Dedifferentiated amniotic fluid mesenchymal stem cell (primary cell): ENCODE measurements around the gene SELENOS.
A peak's percentile ranks its signal among the peaks of the same experiment; 100 is the strongest.

Source experiments
- DNase-seq: peaks from one replicate; pipeline ENCODE4 v3.0.0-alpha.2; 2016; ENCODE audit errors: extremely low spot score

Gene SELENOS, protein sequence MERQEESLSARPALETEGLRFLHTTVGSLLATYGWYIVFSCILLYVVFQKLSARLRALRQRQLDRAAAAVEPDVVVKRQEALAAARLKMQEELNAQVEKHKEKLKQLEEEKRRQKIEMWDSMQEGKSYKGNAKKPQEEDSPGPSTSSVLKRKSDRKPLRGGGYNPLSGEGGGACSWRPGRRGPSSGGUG

DNA sequence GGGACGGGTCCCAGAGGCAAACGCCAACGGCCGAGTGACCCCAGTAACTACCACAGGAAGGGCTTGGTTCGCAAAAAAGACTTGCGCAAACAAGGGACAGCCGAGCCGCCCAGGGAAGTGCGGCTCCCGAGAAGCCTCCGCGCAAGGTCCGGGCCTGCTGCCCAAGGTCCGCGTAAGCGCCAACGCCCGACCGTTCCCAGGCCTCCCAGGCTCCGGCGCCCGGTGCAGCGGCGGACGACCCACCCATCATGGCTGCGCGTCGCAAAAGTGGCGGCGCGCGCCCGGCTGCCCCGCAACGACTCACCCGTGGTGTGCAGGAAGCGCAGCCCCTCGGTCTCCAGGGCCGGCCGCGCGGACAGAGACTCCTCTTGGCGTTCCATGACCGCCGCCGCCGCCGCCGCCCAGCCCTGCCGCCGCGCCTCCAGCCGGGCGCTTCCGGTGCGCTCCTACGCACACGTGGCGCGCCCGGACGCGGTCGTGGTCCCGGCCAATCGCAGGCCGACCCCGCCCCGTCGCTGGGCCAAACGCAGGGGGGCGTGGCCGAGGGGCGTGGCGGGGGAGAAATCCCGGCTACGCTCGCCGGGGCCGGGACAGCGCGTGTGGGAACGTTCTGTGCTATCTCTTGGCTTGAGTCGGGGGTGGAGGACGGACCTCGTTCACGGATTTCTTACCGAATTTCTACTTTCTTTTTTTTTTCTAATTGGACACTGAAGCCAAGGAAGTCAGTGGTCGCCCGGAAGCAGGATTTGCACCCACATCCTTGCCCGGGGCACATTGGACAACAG lies at the start of gene SELENOS:
Gene SELENOS (minus strand): TSS at position 448 of the 785 bp plus-strand sequence. CDS start 68 bp downstream, at position 380.
- peak; percentile 77 for DNase-seq

DNA sequence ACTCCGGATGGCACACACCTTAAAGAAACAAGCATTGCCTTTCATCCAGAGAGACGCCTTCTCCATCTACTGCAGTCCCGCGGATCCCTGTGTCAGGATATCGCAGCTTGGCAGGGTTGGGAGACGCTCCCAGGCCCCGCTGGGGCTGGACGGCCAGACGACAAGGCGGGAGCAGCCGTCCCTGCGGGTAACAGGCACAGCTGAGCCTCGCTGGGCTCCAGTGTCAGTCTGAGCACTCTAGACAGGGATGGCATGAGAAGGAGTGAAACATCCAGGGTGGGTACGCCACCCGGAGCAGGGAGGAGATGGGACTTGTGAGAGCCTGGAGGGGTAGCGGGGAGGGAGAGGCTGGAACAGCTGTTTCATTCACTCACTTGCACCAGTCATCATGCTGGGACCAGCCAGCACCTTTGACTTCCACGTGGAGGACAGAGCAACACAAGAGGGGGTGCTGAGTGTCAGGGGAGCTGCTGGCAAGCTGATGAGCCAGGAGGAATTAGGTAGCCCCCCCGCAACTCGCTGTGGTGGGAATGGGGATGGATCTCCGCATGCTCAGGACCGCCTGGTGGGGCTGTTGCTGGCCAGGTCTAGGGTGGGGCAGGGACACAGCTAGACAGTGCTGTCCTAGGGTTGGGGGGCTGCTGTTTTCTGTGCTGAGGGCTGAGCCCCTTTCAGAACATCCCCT lies 49.3 kb upstream of the SELENOS start:
- no peak for DNase-seq

DNA sequence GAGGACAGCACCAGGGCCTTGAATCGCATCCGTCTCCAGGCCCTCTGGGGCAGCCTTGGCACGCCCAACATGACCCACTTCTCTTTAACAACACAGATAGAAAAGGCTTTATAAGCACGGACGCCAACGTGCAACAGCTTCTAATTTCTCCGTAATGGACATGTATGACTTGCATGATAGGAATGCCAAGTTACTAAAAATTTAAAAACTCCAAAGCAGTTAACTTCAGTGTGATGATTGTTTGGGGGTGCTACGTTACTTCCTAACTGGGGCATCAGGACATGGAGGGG lies 48.7 kb upstream of the SELENOS start:
- no peak for DNase-seq

DNA sequence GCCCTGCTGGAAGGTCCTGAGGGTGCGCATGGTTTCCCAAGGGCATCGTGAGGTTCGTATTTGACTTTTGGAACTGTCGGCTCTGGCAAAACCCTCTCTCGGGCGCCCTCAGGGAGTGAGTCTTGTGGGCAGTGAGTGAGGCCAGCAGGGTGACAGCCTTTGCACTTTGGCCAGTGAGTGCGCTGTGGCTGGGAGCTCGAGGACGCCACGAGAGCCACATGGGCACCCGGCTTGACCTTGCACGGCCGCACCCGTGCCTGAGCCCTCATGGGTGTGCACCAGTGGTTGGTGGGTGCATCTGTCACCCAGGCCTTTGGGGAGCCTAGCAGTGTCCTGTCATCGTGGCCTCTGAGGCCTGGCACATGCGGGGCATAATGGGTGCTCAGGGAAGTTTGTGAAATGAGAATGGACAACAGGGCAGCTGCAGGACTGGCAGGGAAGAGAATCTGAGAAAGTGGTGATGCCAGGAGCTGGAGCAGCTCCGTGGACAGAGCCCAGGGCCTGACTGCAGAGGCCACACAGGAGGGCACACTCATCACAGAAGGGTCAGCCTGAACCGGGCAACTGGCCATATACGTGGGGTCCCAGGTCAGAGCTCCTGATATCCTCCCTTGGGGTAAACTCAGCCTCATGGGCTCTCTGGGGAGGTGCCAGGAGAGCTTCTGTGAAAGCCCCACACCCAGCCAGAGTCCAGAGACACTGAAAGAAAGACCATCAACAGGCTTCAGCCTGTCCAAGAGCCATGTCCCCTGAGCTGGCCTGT lies 48.2 kb upstream of the SELENOS start:
- no peak for DNase-seq

DNA sequence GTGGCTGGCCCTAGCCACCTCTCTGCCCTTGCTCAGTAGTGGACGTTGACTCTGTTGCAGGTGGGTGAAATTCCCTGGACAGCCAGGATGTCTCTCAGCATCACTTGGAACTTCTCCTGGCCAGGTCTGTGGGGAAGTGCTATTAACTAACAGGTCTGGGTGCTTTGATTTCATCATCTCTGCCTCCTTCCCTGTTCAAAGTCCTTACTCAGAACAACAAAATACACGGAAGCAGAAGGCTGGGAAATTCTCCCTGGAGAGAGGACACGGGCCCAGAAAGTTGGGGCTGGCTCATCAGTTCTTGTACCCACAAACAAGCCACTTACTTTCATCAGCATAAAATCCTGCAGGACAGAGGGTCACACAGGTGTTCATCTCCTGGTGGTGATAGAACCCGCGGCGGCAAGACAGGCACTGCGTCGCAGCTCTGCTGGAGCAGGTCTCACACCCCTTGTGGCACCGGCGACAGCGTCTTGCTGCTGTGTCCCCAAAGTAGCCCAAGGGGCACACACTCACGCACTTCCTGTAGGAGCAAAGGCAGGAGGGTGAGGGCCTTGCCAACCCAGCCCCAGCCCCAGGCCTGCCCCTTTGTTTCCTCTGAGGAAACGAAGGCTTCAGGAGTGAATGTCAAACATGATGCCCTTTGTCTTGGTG lies 47.4 kb upstream of the SELENOS start:
- no peak for DNase-seq

DNA sequence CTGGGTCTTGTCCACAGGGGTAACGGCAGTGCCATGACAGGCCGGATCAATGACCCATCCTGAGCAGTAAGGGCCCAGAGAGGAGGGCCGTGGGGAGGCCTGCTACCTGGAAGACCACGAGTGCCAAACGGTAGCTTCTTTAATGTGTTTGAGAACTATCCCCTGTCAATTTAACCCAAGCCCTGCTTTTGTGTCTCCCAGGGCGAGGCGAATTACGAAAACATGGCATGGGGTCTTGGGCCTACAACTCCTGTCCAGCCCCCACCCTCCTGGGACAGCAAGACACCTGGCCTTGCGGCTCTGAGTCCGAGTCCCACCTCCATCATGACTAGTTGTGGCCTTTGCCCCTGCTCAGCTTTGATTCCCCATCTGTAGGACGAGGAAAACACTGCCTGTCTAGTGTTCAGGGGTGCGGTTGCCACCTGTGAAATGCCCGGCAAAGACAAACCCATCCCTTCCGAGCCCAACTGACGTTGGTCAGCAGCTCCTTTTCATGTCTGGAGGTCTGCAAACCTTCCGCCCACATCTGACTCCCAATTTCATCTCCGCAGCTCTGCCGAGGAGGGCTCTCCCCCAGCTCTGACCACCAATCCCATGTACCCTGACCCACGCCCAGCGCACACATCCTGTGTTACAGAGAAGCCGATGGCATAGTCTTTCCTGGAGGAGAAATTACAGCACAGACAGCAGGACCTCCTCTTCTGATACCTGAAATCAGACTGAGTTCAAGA lies 46.7 kb upstream of the SELENOS start:
- no peak for DNase-seq

DNA sequence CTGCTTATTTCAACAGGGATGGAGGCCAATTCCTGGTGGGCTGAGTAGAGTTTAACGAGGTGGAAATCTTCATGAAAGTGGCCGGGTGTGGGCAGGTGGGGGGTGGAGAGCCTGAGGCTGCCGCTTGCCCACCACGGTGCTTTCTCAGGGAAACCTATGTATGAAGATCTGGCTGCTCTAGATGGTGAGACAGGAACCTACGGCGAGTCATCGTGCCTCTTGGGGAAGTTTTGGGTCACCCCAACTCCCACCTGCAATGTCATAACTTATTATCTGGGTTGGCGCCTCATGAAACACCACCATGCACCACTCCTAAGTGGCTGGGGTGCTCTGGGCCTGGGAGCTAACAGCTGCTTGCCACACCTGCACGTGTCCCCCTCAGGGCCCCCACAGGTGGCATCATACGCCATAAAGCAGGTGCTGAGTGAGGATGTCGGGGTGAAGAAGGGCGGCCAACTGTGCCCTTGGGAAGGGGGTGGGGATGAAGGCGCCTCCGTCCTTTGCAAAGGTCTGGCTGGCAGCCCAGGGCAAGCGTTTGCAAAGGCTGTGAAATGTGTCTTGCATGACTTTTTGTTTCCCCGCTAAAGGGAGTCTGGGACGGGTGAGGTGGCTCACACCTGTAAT lies 45.7 kb upstream of the SELENOS start:
- no peak for DNase-seq

DNA sequence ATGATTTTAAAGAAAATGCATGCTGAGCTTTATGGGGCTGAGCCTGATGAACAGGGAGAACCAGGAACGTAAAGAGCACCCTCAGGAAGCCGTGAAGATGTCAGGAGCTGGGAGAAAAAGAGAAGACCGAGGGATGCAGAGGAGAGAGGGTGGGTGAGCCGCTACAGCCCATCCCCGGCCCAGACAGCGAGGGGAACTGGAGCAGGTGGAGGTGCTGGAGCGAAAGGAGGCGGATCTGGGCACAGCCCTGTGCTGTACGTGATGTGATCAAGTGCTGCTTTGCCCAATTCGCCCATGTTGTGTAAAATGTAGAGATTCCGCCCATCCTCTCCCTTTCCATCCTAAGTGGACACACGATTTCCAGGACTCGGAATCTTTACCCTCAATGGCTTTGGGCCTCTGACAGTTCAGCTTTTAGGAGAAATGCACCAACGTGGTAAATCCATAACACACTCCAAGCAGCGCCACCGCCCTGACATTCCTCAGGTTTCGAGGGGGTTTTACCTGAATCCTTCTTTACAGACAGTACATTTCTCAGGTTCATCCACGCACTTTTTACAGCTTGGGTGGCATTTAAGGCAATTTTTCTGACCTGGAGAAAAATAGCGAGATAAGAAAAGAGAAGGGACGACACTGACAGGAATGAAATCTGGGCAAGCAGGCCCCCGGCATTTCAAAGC lies 44.9 kb upstream of the SELENOS start:
- no peak for DNase-seq

DNA sequence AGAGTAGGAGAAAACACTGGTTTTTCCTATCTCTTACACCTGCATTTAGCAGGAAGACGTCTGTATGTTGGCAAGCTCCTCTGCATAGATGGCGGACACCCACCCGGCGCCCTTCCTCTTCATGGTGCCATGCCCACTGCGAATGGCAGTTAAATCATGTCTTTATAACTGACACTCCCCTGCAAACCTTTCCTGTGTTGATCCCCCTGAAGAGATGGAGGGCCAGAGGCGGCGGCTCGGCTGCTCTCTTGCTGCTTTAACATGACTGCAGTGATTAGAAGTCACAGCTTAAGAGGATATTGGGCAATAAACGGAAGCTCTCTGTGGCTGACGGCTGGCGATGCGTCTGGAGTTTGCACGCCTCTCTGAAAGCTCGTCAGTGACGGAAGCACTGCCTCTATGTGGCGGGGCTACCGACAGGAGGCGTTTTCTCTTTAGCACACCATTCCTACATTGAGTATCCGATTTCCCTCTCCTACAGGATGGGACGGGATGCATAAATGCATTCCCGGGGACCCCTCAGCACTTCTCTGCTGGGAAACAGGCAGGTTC lies 43.3 kb upstream of the SELENOS start:
- DNase-seq: no peak

DNA sequence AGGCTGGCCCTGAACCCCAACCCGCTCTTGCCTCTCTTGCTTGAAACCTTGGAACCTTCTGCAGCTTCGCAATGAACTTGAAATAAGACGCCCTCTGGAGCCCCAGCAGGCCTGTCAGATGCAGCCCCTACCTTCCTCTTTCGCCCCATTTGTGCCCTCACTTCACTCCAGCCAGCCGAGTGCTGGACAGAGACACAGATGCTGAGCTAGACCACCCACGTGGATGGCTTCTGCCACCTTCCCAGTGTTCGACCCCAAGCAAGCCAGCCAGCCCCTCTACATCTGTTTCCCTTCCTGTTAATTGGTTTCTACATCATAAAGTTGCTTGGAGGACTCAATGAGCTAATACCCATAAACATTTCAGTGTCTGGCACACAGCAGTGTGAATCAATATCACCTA lies 41.6 kb upstream of the SELENOS start:
- no peak for DNase-seq

DNA sequence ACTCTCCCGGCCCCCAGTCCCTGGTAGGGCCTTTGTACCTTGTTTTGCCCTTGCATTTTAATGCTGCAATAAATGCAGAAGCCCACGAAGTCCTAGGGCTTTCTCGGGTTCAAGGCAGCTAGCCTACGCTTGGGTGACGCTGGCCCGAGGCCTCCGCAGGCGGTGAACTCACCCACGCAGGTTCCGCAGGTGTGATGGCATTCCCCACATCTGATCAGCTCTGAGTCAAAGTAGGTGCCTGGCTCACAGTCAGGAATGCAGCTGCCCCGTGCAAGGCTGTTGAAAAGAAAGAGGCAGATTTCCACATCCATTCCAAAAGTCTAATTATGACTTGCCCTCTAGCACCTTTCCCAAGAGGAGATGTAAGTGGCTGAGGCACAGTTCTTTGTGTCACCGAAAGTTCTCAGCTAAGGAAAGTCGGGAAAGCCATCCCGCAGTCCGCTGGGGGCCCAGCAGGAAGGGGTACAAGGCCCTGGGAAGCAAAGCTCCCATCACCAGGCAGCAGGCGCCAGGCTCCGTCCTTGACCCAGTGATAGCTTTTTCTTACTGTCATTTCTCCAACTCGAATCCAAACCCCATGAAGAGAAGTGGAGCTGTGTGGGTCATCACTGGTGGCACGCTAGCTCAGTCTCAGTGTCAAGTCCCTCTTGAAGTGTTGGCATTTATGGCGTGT lies 41.0 kb upstream of the SELENOS start:
- no peak for DNase-seq

DNA sequence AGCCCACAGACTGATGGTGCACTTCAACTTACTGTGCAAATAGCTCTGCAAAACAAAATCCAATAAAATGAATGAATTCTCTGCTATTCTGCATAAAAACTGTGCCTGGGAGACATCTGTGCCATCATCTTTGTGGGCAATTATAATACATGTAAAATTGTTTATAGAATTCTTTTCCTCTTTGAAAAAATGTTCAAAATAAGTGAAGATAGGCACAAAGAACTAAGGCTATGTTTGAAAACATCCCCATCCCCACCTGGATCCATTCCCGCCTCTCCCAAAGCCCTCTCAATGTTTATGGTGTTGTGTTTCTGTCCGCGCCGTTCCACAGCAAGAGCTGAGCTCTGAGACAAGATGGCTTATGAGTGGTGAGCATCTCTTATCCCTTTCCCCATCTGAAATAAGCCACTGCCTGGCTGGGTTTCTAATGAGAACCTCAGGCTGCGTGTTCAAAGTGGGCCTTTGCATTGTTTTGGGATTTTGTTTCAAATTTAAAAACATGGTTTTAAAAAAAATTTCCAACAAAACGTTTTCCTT lies 40.1 kb upstream of the SELENOS start:
- no peak for DNase-seq

DNA sequence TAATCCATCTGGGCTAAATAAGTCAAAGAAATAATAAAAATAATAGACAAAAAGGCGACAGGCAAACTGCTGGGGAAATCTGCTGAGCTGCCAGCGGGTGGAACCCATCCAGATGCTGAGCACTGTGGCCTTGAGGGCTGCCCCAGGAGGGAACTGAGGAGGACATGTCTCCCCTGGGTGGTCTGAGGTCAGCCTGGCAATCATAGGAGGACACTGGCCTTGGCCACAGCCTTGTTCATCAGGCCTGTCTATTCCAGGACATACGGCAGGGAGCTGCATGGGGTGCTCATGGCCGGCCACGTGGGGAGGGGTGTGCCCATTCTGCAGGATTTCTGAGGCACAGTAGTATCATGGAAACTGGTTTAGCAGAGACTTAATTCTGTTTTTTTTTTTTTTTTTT lies 39.2 kb upstream of the SELENOS start:
- DNase-seq: no peak

DNA sequence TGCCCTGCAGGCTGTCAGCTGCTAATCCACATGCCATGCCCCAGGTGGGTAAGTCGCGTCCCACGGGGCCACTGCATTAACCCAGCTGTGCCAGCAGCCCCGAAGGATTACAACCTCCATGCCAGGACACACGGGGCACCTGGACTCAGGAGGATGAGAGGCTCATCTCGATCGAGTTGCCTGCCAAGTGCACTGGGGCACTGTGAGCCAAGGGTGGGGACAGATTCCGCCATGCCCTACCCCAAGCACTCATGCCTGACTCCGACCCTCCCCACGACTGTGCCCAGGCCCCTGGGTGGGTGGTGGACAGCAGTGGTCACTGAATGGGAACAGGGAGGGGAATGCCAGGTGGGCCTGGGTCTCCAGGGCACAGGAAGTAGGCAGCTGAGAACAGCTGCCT lies 38.5 kb upstream of the SELENOS start:
- no peak for DNase-seq

DNA sequence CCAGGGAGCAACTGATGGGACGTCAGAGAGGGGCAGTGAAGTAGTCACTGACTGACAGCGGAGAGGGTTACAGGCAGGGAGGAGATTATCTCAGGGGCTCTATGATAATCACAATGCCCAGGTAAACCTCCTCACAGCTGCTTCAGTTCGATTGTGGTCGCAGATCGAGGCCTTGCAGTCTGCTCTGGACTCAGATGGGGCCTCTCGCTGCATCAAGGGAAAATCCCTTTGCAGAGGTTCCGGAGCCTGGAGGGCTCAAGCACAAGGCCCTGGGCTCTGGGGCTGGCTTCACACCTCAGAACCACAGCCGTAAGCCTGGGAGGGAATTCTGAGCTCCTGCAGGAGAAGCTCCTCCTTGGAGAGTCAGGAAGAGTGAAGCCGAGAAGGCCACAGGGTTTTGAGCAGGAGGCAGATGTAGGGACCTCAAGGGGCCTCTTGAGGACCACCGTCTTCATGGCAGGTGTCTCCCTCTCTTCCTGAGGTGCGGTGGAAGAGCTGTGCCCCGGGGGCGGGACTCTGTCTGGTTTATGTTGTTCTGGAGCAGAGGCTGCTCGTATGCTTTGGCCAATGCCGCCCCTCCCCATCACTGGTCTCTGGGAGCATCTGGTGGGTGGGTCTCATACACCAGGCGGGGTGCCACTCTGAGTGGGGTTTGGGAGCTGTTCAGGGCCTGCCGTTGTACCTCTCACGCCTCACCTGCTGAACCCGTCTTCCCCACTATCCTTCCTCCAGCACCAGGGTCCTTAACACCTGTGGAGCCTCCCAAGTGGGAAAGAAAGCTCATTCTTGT lies 37.2 kb upstream of the SELENOS start:
- no peak for DNase-seq

DNA sequence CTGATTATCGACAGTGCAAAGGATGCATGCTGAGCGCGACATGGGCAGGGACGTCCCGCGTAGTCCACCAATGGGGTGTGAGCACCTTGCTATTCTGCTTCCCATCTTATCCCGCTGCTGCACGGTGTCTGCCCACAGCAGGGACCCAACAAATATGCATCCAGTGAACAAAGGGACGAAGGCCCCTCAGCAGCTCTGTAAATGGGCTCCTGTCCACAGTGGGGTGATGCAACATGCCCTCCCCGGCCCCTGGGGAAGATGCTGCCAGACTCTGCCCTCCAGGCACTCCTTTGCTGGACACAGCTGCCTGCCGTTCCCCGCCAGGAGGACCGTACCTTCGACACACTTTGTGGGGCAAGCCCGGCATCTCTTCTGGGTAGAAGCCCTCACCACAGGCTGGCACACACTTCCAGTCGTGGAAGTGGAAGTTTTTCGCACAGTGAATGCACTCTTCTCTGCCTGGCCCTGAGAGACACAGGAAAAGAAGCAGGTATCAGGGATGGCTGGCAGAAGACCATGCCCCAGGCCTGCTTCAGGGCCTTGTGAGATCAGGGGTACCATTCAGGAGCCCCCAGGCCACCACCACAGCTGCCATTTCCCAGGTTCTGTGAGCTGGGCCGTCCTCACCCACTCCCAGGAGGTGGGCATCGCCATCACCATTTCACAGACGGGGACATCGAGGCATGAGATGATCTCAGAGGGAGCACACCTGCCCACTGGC lies 35.9 kb upstream of the SELENOS start:
- no peak for DNase-seq

DNA sequence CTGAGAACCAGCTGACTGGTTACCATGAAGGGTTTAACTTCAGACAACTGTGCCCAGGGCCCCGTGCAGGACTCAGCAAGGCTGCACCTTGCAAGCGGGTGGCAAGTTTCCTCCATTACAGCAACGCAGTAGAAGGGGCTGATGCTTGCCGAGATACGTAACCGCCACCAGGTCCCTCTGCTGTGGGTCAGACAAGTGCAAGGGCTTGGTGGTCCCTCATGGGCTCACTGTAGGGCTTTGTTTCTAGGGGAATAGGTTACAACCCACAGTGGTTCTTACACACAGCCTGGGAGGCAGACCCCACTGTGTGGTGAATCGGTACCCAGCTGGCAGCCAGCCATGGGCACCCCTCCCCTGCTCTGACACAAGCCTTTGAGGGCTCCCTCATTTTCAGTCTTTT lies 33.2 kb upstream of the SELENOS start:
- DNase-seq: no peak

DNA sequence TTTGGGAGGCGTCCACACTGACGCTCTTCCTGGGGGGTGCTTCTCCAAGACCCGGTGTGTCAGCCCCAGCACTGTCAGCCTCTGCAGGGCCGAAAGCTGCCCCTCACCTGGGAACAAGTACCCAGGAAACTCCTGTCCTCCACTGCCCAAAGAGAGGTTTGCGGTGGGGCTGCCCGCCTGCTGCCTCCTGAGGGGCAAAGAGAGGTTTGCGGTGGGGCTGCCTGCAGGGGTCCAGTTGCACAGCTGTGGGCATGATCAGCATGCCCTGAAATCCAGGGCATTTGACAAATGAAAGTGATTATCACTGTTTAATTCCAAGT lies 32.8 kb upstream of the SELENOS start:
- DNase-seq: no peak
